Adrenal gland (tissue), 19 donors: ENCODE data around the gene KMT2C. TPM values are rescaled to one million over a fixed set of nuclear protein-coding genes. Genes with fewer than 3 reads are reported as not detected.
A peak's percentile ranks its signal among the peaks of the same experiment; 100 is the strongest.

Experiments used
- DNase-seq, 7 donors: peaks; one replicate each; pipeline ENCODE4 v3.0.0-alpha.2; 2019 to 2020
- H3K27ac ChIP-seq, 5 donors: fragments of 200-600 bp; sonication (generic) in 4 of 5; 1 replicate in 3 of 5; 2 replicates in 2 of 5; pipeline versions ENCODE4 v1.5.1 to v1.8.0; 2016 to 2020; ENCODE audit warnings: mild to moderate bottlenecking in 1 of 5
- H3K27me3 ChIP-seq: fragments of 200-600 bp; 2 replicates; pipeline ENCODE4 v1.8.0; 2021
- H3K36me3 ChIP-seq, 2 donors: fragments of 200-600 bp; replicated peaks in 1 of 2; 1 replicate in 1 of 2; 2 replicates in 1 of 2; pipeline versions ENCODE4 v1.5.1 to v1.8.0; 2018 to 2022
- H3K4me1 ChIP-seq, 2 donors: fragments of 200-600 bp; replicated peaks in 1 of 2; 1 replicate in 1 of 2; 2 replicates in 1 of 2; pipeline versions ENCODE4 v1.5.1 to v1.8.0; 2018 to 2021
- H3K4me3 ChIP-seq, 4 donors: fragments of 200-600 bp; sonication (generic) in 3 of 4; one replicate each; pipeline ENCODE4 v1.5.1; 2016 to 2018
- H3K9me3 ChIP-seq, 3 donors: fragments of 200-600 bp; sonication (generic) in 1 of 3; replicated peaks in 1 of 3; 1 replicate in 2 of 3; 2 replicates in 1 of 3; pipeline versions ENCODE4 v1.5.1 to v1.8.0; 2016 to 2021
- POLR2A ChIP-seq, 2 donors: fragments of 450-650 bp; IDR thresholded peaks; one replicate each; pipeline ENCODE4 v1.6.1; 2017; ENCODE audit warnings: antibody characterized with exemption in 2 of 2, mild to moderate bottlenecking in 2 of 2, moderate library complexity in 1 of 2
- WGBS, 4 donors: extraction: QIAGEN DNeasy Blood & Tissue Kit in 2 of 4; methylation state at CpG; one replicate each; pipeline versions ENCODE4 v1.1.5 to v1.1.7; 2013 to 2017; 5-methylcytosine and 5-hydroxymethylcytosine counted together
- intact Hi-C, 2 donors: fragments of 100-400 bp; cut with DNase I; formaldehyde crosslinking; loops; one replicate each; pipeline versions ENCODE4 v1.14.1 to v1.15.0; 2022 to 2023
- long read RNA-seq, 10 donors: library from polyadenylated mRNA in 3 of 10; unstranded in 2 of 10; stranded (forward) in 1 of 10; transcript quantifications; one replicate each; pipeline ENCODE4 v2.0.0 and lab custom pipeline, GENCODE V29; 2021 to 2026
- polyA plus RNA-seq, 3 donors: library from polyadenylated mRNA; stranded (reverse); fragments of 200-250 nt in 2 of 3; fragments of 350-450 nt in 1 of 3; fragmentation: Illumina TruSeq in 1 of 3; extraction: RNeasy Lipid Tissue Mini Kit (QIAGEN cat#74804) in 1 of 3; gene quantifications; one replicate each; pipeline ENCODE4 v1.2.3, GENCODE V29; 2013 to 2014
- total RNA-seq, 9 donors: library from RNA; depleted of rRNA in 4 of 9; stranded (reverse); fragments of >200 nt in 4 of 9; fragments of 120-200 nt in 1 of 9; fragmentation: NEBNext Ultra II Directional in 1 of 9; extraction: Animal tissue kit (Norgen Biotek cat#: 25700) in 1 of 9; gene quantifications; one replicate each; pipeline versions ENCODE4 v1.1.0 to v1.2.4, GENCODE V29; 2013 to 2023
- TF ChIP-seq, protein P1 (sequence below), 6 experiments: fragments of 450-650 bp in 4 of 6; fragments of 200-600 bp in 2 of 6; sonication (generic) in 1 of 6; IDR thresholded peaks; 1 replicate in 5 of 6; 2 replicates in 1 of 6; pipeline versions ENCODE4 v1.5.1 to v1.8.0; 2016 to 2021; ENCODE audit warnings: antibody characterized with exemption in 6 of 6, mild to moderate bottlenecking in 2 of 6, moderate library complexity in 1 of 6
- donor health status: healthy with polysubstance abuse.
- donor health status: Bipolar disorder and iron deficiency.
- donor health status: DM: yes; HTN: yes; CAD: no.
- donor health status: DM: no; HTN: no; CAD: no.
- donor health status: DM: no; HTN: no; CAD: no.
- donor health status: DM: yes; HTN: yes; CAD: no.

The KMT2C gene
- 100 to 1,000 TPM in 1 of 9 donors, 10 to 100 TPM in 8; 35.8 to 105 (median 68.1) TPM for total RNA-seq
- 10 to 100 TPM in 2 of 3 donors, 1 to 10 TPM in 1; 6.9 to 27.4 (median 16.9) TPM for polyA plus RNA-seq
- long read RNA-seq, donor 1, partial matches to known transcripts: 11 of 11 reads
- long read RNA-seq, donor 1, other reads (novel, unspliced or antisense): 0 of 11 reads
- long read RNA-seq, donor 2, partial matches to known transcripts: 8 of 8 reads
- long read RNA-seq, donor 2, other reads (novel, unspliced or antisense): 0 of 8 reads
- long read RNA-seq, donor 3: 0 reads
- long read RNA-seq, donor 4, partial matches to known transcripts: 4 of 10 reads
- long read RNA-seq, donor 4, other reads (novel, unspliced or antisense): 6 of 10 reads
- long read RNA-seq, donor 5, full-length matches to known transcripts: 1 of 5 reads
- long read RNA-seq, donor 5, partial matches to known transcripts: 4 of 5 reads
- long read RNA-seq, donor 5, other reads (novel, unspliced or antisense): 0 of 5 reads
- long read RNA-seq, donor 6, partial matches to known transcripts: 3 of 7 reads
- long read RNA-seq, donor 6, other reads (novel, unspliced or antisense): 4 of 7 reads
- long read RNA-seq, donor 7: 0 reads
- long read RNA-seq, donor 8, partial matches to known transcripts: 6 of 6 reads
- long read RNA-seq, donor 8, other reads (novel, unspliced or antisense): 0 of 6 reads
- long read RNA-seq, donor 9, partial matches to known transcripts: 10 of 10 reads
- long read RNA-seq, donor 9, other reads (novel, unspliced or antisense): 0 of 10 reads
- long read RNA-seq, donor 10: 0 reads

DNA sequence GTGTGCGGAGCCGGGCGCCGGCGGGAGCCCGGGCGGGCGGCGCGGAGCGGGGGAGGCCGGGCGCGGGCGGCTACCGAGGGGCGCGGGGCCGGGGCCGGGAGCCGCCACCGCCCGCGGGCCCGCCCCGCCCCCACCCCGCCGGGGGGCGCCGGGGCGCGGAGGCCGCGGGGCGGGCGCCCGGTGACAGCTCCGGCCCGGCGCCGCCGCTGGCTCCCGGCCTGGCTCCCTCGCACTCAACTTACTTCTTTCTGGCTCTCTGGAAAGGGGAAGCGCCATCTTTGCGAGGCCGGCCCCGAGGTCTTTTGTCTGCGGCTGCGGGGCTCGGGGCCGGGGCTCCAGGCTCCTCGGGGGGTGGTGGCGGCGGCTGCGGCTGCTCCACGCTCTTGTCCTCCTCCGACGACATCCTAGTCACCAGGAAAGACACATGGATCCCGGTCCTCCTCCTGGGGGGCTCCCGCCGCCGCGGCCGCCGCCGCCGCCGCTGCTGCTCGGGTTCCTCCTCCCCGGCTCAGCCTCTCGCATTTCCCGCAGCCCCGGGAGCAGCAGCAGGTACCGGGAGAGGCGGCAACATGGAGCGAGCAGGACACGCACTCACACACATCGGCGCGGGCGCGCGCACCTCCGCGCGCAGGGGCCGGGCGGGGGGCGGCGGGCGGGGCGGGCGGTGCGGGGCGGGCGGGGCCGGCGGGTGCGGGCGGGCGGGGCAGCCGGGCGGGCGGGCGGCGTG is at the start of gene KMT2C:
TSS of gene KMT2C (minus strand) at position 620 of the 727 bp plus-strand sequence. CDS start at position 403, 217 bp downstream.
- H3K27me3 ChIP-seq: no peaks in the 10 kb centered on the region
- H3K36me3 ChIP-seq: no peaks in the 10 kb centered on the region
- H3K9me3 ChIP-seq: no peaks in the 10 kb centered on the region
- WGBS, 4 donors: 0 to 1% (median 1%) methylated on average over 14 to 107 of the region's 107 CpGs
- H3K4me3 ChIP-seq: peak within 1 kb of the TSS; percentile 68 to 99 (median 76)
- peak in 1 of 2 donors; percentile 11 for TF ChIP-seq POLR2A (IDR thresholded peaks at IDR 0.05)
- TF ChIP-seq, protein P1, sequence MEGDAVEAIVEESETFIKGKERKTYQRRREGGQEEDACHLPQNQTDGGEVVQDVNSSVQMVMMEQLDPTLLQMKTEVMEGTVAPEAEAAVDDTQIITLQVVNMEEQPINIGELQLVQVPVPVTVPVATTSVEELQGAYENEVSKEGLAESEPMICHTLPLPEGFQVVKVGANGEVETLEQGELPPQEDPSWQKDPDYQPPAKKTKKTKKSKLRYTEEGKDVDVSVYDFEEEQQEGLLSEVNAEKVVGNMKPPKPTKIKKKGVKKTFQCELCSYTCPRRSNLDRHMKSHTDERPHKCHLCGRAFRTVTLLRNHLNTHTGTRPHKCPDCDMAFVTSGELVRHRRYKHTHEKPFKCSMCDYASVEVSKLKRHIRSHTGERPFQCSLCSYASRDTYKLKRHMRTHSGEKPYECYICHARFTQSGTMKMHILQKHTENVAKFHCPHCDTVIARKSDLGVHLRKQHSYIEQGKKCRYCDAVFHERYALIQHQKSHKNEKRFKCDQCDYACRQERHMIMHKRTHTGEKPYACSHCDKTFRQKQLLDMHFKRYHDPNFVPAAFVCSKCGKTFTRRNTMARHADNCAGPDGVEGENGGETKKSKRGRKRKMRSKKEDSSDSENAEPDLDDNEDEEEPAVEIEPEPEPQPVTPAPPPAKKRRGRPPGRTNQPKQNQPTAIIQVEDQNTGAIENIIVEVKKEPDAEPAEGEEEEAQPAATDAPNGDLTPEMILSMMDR (IDR thresholded peaks at IDR 0.05): no peak
- DNase-seq: peak; percentile 56 to 79 (median 65)
- peaks cover 14 to 41% of the 10 kb centered on the region in 2 donors for H3K4me1 ChIP-seq
- peak within 1 kb of the TSS; percentile 87 to 100 (median 94) for H3K27ac ChIP-seq
- intact Hi-C loops: no loop called here

DNA sequence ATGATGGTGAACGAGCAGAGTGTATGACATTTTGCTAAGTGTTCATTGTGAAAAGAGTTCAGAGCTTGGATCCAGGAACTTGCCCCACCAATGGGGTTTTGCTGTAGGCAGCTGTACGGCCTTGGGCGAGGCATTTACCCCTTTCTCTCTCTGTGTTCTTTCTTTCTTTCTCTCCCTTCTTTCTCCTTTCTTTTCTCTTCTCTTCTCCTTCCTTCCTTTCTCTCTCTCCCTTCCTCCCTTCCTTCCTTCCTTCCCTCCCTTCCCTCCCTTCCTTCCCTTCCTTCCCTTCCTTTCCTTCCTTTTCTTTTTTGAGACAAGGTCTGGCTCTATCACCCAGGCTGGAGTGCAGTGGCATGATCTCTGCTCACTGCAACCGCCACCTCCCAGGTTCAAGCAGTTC is 45.3 kb upstream of the KMT2C start:
- TF ChIP-seq, protein P1 (IDR thresholded peaks at IDR 0.05): no peak
- no peak for TF ChIP-seq POLR2A (IDR thresholded peaks at IDR 0.05)
- no peak overlapping the region for H3K27ac ChIP-seq
- H3K27me3 ChIP-seq: no peaks in the 10 kb centered on the region
- H3K4me1 ChIP-seq: no peaks in the 10 kb centered on the region
- no peaks in the 10 kb centered on the region for H3K9me3 ChIP-seq
- 87 to 94% (median 90%) methylated on average over 4 of the region's 4 CpGs for WGBS, 4 donors
- DNase-seq: no peak
- no peak overlapping the region for H3K4me3 ChIP-seq
- intact Hi-C loops: no loop called here
- no peaks in the 10 kb centered on the region for H3K36me3 ChIP-seq

DNA sequence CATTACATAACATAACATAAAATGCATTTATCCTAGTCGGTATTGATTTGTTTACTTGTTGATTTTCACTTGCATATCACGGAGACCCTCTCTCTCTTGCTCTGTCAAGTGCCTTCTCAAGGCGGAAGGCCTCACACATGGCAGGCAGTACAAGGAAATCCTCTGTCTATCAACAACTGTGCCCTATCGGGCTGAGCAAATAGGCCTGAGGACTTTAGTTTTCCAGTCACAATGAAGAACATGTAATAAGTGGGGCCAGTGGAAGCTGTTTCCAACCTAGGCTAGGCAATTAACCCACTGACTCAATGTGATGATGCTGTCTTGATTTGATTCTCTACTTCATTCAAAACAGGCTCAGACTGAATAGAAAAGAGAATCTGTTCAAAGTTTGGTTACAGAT is 44.9 kb upstream of the KMT2C start:
- intact Hi-C loops: no loop called here
- TF ChIP-seq, protein P1 (IDR thresholded peaks at IDR 0.05): no peak
- TF ChIP-seq POLR2A (IDR thresholded peaks at IDR 0.05): no peak
- no peaks in the 10 kb centered on the region for H3K9me3 ChIP-seq
- no peaks in the 10 kb centered on the region for H3K27me3 ChIP-seq
- no peak overlapping the region for H3K27ac ChIP-seq
- DNase-seq: no peak
- 86 to 90% (median 89%) methylated on average over 4 of the region's 4 CpGs for WGBS, 4 donors
- no peaks in the 10 kb centered on the region for H3K4me1 ChIP-seq
- H3K36me3 ChIP-seq: no peaks in the 10 kb centered on the region
- H3K4me3 ChIP-seq: no peak overlapping the region

DNA sequence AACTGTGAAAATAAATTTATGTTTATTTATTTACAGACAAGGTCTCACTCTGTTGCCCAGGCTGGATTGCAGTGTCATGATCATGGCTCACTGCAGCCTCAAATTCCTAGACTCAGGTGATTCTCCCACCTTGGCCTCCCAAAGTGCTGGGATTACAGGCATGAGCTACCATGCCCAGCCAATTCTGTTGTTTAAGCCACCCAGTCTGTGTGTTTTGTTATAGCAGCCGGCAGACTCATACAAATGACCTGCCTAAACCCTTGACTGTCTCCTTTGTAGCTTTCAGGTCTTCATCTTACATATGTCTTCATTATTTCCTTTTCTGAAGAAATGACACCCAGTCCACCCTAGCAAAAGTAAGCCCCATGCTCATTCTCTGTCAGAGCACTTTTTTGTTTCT is 43.8 kb upstream of the KMT2C start:
- Histone ChIP-seq H3K36me3 (no peaks in the 10 kb centered on the region), H3K4me3 (no peak overlapping the region), H3K27ac (no peak overlapping the region), H3K4me1 (no peaks in the 10 kb centered on the region), H3K9me3 (no peaks in the 10 kb centered on the region), H3K27me3 (no peaks in the 10 kb centered on the region)
- TF ChIP-seq, protein P1 (IDR thresholded peaks at IDR 0.05): no peak
- no peak for TF ChIP-seq POLR2A (IDR thresholded peaks at IDR 0.05)
- intact Hi-C loops: no loop called here
- DNase-seq: no peak
- 89 to 100% (median 94%) methylated on average over 1 of the region's 1 CpG for WGBS, 4 donors
